A673 (cell line): Measurements from ENCODE around the gene GGT1.

ENCODE experiments used
- CTCF ChIP-seq: fragments of 300-800, 200-600 bp; sonication (generic); conservative IDR thresholded peaks from 2 replicates; pipeline ENCODE4 v1.5.1; 2017; ENCODE audit warnings: low read depth, mild to moderate bottlenecking, antibody characterized with exemption, low read length, moderate library complexity, mixed read lengths
- EZH2 ChIP-seq: fragments of 200-600 bp; sonication (generic); IDR thresholded peaks from 2 replicates; pipeline ENCODE4 v1.6.1; 2017; ENCODE audit warnings: borderline replicate concordance, low read depth, mild to moderate bottlenecking, mixed read lengths, antibody characterized with exemption, low read length; ENCODE audit not compliant: poor library complexity, severe bottlenecking

GRCh38 chr22:24585927-24586546 is 17.0 kb upstream of the GGT1 start:
- TF ChIP-seq CTCF (no peak), EZH2 (no peak)
